ENCODE results near the gene SAMD7. TPM values are rescaled to one million over a fixed set of nuclear protein-coding genes. Genes with fewer than 3 reads are reported as not detected.

The SAMD7 gene
- total RNA-seq, 1 experiment from 2014 or later: not detected

GRCh38 chr3:169980055-169980454 is 68.7 kb downstream of the SAMD7 start:
- no peak overlapping the region for H3K4me3 ChIP-seq (ENCODE audit: low read length)
- no peaks in the 10 kb centered on the region for H3K9me3 ChIP-seq (ENCODE audit: low read length)
- H3K79me2 ChIP-seq (ENCODE audit: low read length): no peaks in the 10 kb centered on the region
- no peak for TF ChIP-seq EZH2phosphoT487 (IDR thresholded peaks at IDR 0.05; ENCODE audit: borderline replicate concordance, low read length)
- TF ChIP-seq CTCF (conservative IDR thresholded peaks at IDR 0.05; ENCODE audit: low read depth, low read length): no peak
- TF ChIP-seq EZH2 (IDR thresholded peaks at IDR 0.05; ENCODE audit: low read length, unreplicated experiment): no peak
- no peaks in the 10 kb centered on the region for H3F3A ChIP-seq (ENCODE audit: low read length, unreplicated experiment)
- H3K9ac ChIP-seq (ENCODE audit: low read length): no peak overlapping the region
- no peaks in the 10 kb centered on the region for H3K4me1 ChIP-seq (ENCODE audit: insufficient read depth, low read length)
- H3K4me2 ChIP-seq (ENCODE audit: low read length): no peak overlapping the region
- DNase-seq (no peak), ATAC-seq (no peak)
- no peaks in the 10 kb centered on the region for H4K20me1 ChIP-seq (ENCODE audit: low read length)
- no peaks in the 10 kb centered on the region for H3K27me3 ChIP-seq (ENCODE audit: low read length)
- BruUV-seq (replicated peaks): no TSS peak
- POLR2A ChIA-PET (ENCODE audit: unreplicated experiment): no interaction called here
- no peaks in the 10 kb centered on the region for H3K9me2 ChIP-seq (replicated peaks; ENCODE audit: low read length)
- peaks cover 64% of the 10 kb centered on the region for H3K36me3 ChIP-seq (ENCODE audit: low read depth, low read length)
- intact Hi-C loops (cut with micrococcal nuclease): loop anchor here (10.0 kb wide), 2 partner anchors 115 to 185 kb away; no protein-coding TSS in a partner anchor
- H3K27ac ChIP-seq (ENCODE audit: low read length): no peak overlapping the region
- CTCF ChIA-PET: no interaction called here
- no peak overlapping the region for H2AFZ ChIP-seq (ENCODE audit: low read length)

GRCh38 chr3:169984292-169984691 is 72.9 kb downstream of the SAMD7 start:
- Histone ChIP-seq H3K4me3 (ENCODE audit: low read length) (no peak overlapping the region), H3K9me2 (replicated peaks; ENCODE audit: low read length) (no peaks in the 10 kb centered on the region), H3K9ac (ENCODE audit: low read length) (no peak overlapping the region), H3K9me3 (ENCODE audit: low read length) (no peaks in the 10 kb centered on the region), H3K27ac (ENCODE audit: low read length) (no peak overlapping the region), H4K20me1 (ENCODE audit: low read length) (no peaks in the 10 kb centered on the region), H3K36me3 (ENCODE audit: low read depth, low read length) (peaks cover 62% of the 10 kb centered on the region), H3F3A (ENCODE audit: low read length, unreplicated experiment) (no peaks in the 10 kb centered on the region), H3K4me1 (ENCODE audit: insufficient read depth, low read length) (no peaks in the 10 kb centered on the region), H3K79me2 (ENCODE audit: low read length) (no peaks in the 10 kb centered on the region), H3K27me3 (ENCODE audit: low read length) (no peaks in the 10 kb centered on the region), H3K4me2 (ENCODE audit: low read length) (no peak overlapping the region), H2AFZ (ENCODE audit: low read length) (no peak overlapping the region)
- TF ChIP-seq CTCF (conservative IDR thresholded peaks at IDR 0.05; ENCODE audit: low read depth, low read length) (no peak), EZH2 (IDR thresholded peaks at IDR 0.05; ENCODE audit: low read length, unreplicated experiment) (no peak), EZH2phosphoT487 (IDR thresholded peaks at IDR 0.05; ENCODE audit: borderline replicate concordance, low read length) (no peak)
- ATAC-seq (no peak), DNase-seq (no peak)
- CTCF ChIA-PET: no interaction called here
- intact Hi-C loops (cut with micrococcal nuclease): loop anchor here (10.0 kb wide), 2 partner anchors 111 to 189 kb away; no protein-coding TSS in a partner anchor
- BruUV-seq (replicated peaks): no TSS peak
- POLR2A ChIA-PET (ENCODE audit: unreplicated experiment): interaction anchor here (0.6 kb wide), 1 partner anchor 12 kb away, joined by 3 read pairs; no protein-coding TSS in a partner anchor

Other genes with a start within 250 kb of the SAMD7 start
- gene MECOM, start 247.9 kb upstream of the SAMD7 start, total RNA-seq (2014; rRNA removed): 10.0 and 11.4 TPM in 2 replicates
- gene TERC, start 146.5 kb upstream of the SAMD7 start, total RNA-seq (2014; rRNA removed): 544 and 737 TPM in 2 replicates
- 2.6 and 4.1 TPM in 2 replicates for gene ACTRT3, start 142.0 kb upstream of the SAMD7 start, total RNA-seq (2014; rRNA removed)
- 7.4 and 12.9 TPM in 2 replicates for gene MYNN, start 138.2 kb upstream of the SAMD7 start, total RNA-seq (2014; rRNA removed)
- 0.52 TPM in 1 of 2 replicates, not detected in the other for gene LRRIQ4, start 98.7 kb upstream of the SAMD7 start, total RNA-seq (2014; rRNA removed)
- 1.8 and 3.8 TPM in 2 replicates for gene LRRC34, start 98.7 kb upstream of the SAMD7 start, total RNA-seq (2014; rRNA removed)
- gene LRRC31, start 41.6 kb upstream of the SAMD7 start, total RNA-seq (2014; rRNA removed): 0.04 TPM in 1 of 2 replicates, not detected in the other
- 29.0 and 31.8 TPM in 2 replicates for gene SEC62, start 55.2 kb downstream of the SAMD7 start, total RNA-seq (2014; rRNA removed)
- gene GPR160, start 126.4 kb downstream of the SAMD7 start, total RNA-seq (2014; rRNA removed): 13.0 and 15.7 TPM in 2 replicates